OCI-LY1 (cell line): Measurements from ENCODE around the gene PLXDC1.

Source experiments
- EZH2 ChIP-seq: fragments of 200-600 bp; sonication (generic), shearing (Covaris generic); IDR thresholded peaks from 2 replicates; pipeline ENCODE4 v1.8.0; 2017; ENCODE audit warnings: borderline replicate concordance, mixed run types, mild to moderate bottlenecking, antibody characterized with exemption, low read length, moderate library complexity, mixed read lengths
- TF ChIP-seq, protein P1 (sequence below): fragments of 200-600 bp; sonication (generic), shearing (Covaris generic); IDR thresholded peaks from 2 replicates; pipeline ENCODE4 v1.5.1; 2017; ENCODE audit warnings: mild to moderate bottlenecking, antibody characterized with exemption, low read length, moderate library complexity, mixed read lengths

DNA sequence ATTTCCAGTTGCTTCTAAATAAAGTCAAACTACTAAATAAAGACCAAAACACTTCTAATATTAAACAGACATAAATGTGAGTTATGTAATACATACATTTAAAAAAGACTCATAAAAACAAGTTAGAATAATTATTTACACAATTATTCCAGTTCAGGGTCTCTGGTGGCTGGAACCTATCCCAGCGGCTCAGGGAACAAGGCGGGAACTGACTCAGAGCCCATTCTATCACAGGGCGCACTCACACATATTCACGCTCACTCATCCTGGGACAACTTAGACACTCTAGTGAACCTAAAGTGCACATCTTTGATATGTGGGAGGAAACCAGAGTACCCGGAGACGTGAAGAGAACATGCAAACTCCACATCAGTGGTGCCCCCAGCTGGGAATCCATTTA lies 25.0 kb downstream of the PLXDC1 start:
- TF ChIP-seq, protein P1, sequence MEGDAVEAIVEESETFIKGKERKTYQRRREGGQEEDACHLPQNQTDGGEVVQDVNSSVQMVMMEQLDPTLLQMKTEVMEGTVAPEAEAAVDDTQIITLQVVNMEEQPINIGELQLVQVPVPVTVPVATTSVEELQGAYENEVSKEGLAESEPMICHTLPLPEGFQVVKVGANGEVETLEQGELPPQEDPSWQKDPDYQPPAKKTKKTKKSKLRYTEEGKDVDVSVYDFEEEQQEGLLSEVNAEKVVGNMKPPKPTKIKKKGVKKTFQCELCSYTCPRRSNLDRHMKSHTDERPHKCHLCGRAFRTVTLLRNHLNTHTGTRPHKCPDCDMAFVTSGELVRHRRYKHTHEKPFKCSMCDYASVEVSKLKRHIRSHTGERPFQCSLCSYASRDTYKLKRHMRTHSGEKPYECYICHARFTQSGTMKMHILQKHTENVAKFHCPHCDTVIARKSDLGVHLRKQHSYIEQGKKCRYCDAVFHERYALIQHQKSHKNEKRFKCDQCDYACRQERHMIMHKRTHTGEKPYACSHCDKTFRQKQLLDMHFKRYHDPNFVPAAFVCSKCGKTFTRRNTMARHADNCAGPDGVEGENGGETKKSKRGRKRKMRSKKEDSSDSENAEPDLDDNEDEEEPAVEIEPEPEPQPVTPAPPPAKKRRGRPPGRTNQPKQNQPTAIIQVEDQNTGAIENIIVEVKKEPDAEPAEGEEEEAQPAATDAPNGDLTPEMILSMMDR, result no peak
- TF ChIP-seq EZH2, result no peak
